ENCODE data around the gene PTPN6. TPM values are rescaled to one million over a fixed set of nuclear protein-coding genes. Genes with fewer than 3 reads are reported as not detected.

Gene PTPN6
- total and polyA plus RNA-seq, 2 of the 13 experiments (the other 11 are each of a cell fraction or from before 2014, with no cell fraction given), result 10.5 to 10.6 TPM

DNA sequence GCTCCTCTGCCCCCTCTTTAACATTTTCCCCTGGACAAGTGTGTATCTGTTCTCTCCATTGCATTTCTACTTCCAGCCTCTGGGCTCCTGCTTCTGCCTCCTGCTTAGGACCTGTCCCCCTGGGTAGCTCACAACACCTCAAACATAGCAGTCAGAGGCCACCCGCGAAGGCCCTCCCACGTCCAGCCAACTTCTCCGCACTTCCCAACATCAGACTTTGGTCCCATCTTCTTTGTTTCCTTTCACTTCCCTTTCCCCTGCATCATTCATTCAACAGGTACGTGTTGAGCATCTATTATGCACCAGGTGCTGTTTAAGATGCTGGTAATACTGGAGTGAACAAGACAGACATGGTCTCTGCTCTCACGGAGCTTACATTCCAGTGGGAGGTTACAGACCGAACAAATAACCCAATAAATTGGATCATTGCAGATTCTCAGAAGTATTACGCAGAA, 4.2 kb upstream of the PTPN6 start:
- no TSS peak for BruUV-seq (replicated peaks)
- peak; percentile 0; the same call in 1 of the 3 replicates for ATAC-seq
- no peaks in the 10 kb centered on the region for H3K36me3 ChIP-seq (replicated peaks in 1 of 2; ENCODE audit: control insufficient read depth in 1 of 2, insufficient read depth in 2 of 2, low read length in 2 of 2)
- POLR2A ChIA-PET, result interaction anchor here (0.5 to 5.2 kb wide), 24 partner anchors 9 to 960 kb away, joined by 3 to 180 read pairs (median 9); partner anchors contain the start of genes C1RL, CLSTN3, ENO2 and LPCAT3
- in situ Hi-C loops (cut with HindIII; ENCODE audit: extremely low pct_ligation_motif_present, low pct_unique_long_range_greater_than_20kb) (loop anchor here (10.0 kb wide), 1 partner anchor 168 kb away; no protein-coding TSS in a partner anchor), intact Hi-C loops (cut with micrococcal nuclease; ENCODE audit: unreplicated experiment) (loop anchor here (1.0 kb wide), 1 partner anchor 15 kb away; no protein-coding TSS in a partner anchor)
- CTCF ChIA-PET (ENCODE audit: low intra/inter-chr PET ratio, low total read pairs), result interaction anchor here (1.1 to 2.1 kb wide), 3 partner anchors 15 to 78 kb away, joined by 3 to 6 read pairs (median 5); no protein-coding TSS in a partner anchor
- no peaks in the 10 kb centered on the region for H4K20me1 ChIP-seq (ENCODE audit: insufficient read depth, low read length)
- peaks cover 38% of the 10 kb centered on the region for H3K4me1 ChIP-seq (ENCODE audit: insufficient read depth, low read length)
- no peaks in the 10 kb centered on the region for H3K79me2 ChIP-seq (ENCODE audit: insufficient read depth, low read length)
- H3K4me3 ChIP-seq (replicated peaks in 1 of 3; ENCODE audit: insufficient read depth in 1 of 3, low read depth in 2 of 3, low read length in 3 of 3), result peak overlapping the region; percentile 52 to 89 (median 71)
- H2AFZ ChIP-seq (ENCODE audit: low read length), result no peak overlapping the region
- peak overlapping the region; percentile 92 for H3K4me2 ChIP-seq (ENCODE audit: low read depth, low read length)
- 30% methylated on average over 8 of the region's 8 CpGs for WGBS (ENCODE audit: low lambda C conversion rate)
- H3K9me3 ChIP-seq (ENCODE audit: low read length), result no peaks in the 10 kb centered on the region
- H3K27ac ChIP-seq (ENCODE audit: extremely low read length, insufficient read depth, low read length), result peak overlapping the region; percentile 56
- H3K9ac ChIP-seq (ENCODE audit: insufficient read depth, low read depth, low read length), result peak overlapping the region; percentile 53
- H3K27me3 ChIP-seq (ENCODE audit: control insufficient read depth in 1 of 2, insufficient read depth in 2 of 2, low read length in 2 of 2), result no peaks in the 10 kb centered on the region
- no peak for DNase-seq (ENCODE audit: low spot score)
- no peak for FAIRE-seq
- TF ChIP-seq DMAP1 (CRISPR knock-in tag; IDR thresholded peaks at IDR 0.05) (peak; percentile 0; the same call in 1 of the 2 replicates), ZNF24 (IDR thresholded peaks at IDR 0.05) (peak; percentile 42; the same call in 1 of the 2 replicates), SOX5 (CRISPR knock-in tag; IDR thresholded peaks at IDR 0.05; ENCODE audit: borderline replicate concordance) (0 out of 2 replicates have a peak, but pooled peaks have one; percentile 6), ZMYM3 (CRISPR knock-in tag; IDR thresholded peaks at IDR 0.05) (peak; percentile 33; the same call in 1 of the 2 replicates), PHF8 (CRISPR knock-in tag; IDR thresholded peaks at IDR 0.05) (no peak), ZNF501 (CRISPR knock-in tag; IDR thresholded peaks at IDR 0.05) (0 out of 2 replicates have a peak, but pooled peaks have one; percentile 45), ZNF354B (CRISPR knock-in tag; IDR thresholded peaks at IDR 0.05) (0 out of 2 replicates have a peak, but pooled peaks have one; percentile 42), ZNF572 (CRISPR knock-in tag; IDR thresholded peaks at IDR 0.05) (0 out of 2 replicates have a peak, but pooled peaks have one; percentile 59)
- TF ChIP-seq, protein P1, sequence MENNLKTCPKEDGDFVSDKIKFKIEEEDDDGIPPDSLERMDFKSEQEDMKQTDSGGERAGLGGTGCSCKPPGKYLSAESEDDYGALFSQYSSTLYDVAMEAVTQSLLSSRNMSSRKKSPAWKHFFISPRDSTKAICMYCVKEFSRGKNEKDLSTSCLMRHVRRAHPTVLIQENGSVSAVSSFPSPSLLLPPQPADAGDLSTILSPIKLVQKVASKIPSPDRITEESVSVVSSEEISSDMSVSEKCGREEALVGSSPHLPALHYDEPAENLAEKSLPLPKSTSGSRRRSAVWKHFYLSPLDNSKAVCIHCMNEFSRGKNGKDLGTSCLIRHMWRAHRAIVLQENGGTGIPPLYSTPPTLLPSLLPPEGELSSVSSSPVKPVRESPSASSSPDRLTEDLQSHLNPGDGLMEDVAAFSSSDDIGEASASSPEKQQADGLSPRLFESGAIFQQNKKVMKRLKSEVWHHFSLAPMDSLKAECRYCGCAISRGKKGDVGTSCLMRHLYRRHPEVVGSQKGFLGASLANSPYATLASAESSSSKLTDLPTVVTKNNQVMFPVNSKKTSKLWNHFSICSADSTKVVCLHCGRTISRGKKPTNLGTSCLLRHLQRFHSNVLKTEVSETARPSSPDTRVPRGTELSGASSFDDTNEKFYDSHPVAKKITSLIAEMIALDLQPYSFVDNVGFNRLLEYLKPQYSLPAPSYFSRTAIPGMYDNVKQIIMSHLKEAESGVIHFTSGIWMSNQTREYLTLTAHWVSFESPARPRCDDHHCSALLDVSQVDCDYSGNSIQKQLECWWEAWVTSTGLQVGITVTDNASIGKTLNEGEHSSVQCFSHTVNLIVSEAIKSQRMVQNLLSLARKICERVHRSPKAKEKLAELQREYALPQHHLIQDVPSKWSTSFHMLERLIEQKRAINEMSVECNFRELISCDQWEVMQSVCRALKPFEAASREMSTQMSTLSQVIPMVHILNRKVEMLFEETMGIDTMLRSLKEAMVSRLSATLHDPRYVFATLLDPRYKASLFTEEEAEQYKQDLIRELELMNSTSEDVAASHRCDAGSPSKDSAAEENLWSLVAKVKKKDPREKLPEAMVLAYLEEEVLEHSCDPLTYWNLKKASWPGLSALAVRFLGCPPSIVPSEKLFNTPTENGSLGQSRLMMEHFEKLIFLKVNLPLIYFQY (CRISPR knock-in tag; IDR thresholded peaks at IDR 0.05; ENCODE audit: borderline replicate concordance), result no peak
- TF ChIP-seq, protein P2, sequence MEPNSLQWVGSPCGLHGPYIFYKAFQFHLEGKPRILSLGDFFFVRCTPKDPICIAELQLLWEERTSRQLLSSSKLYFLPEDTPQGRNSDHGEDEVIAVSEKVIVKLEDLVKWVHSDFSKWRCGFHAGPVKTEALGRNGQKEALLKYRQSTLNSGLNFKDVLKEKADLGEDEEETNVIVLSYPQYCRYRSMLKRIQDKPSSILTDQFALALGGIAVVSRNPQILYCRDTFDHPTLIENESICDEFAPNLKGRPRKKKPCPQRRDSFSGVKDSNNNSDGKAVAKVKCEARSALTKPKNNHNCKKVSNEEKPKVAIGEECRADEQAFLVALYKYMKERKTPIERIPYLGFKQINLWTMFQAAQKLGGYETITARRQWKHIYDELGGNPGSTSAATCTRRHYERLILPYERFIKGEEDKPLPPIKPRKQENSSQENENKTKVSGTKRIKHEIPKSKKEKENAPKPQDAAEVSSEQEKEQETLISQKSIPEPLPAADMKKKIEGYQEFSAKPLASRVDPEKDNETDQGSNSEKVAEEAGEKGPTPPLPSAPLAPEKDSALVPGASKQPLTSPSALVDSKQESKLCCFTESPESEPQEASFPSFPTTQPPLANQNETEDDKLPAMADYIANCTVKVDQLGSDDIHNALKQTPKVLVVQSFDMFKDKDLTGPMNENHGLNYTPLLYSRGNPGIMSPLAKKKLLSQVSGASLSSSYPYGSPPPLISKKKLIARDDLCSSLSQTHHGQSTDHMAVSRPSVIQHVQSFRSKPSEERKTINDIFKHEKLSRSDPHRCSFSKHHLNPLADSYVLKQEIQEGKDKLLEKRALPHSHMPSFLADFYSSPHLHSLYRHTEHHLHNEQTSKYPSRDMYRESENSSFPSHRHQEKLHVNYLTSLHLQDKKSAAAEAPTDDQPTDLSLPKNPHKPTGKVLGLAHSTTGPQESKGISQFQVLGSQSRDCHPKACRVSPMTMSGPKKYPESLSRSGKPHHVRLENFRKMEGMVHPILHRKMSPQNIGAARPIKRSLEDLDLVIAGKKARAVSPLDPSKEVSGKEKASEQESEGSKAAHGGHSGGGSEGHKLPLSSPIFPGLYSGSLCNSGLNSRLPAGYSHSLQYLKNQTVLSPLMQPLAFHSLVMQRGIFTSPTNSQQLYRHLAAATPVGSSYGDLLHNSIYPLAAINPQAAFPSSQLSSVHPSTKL (CRISPR knock-in tag; IDR thresholded peaks at IDR 0.05), result no peak
- TF ChIP-seq, protein P3, sequence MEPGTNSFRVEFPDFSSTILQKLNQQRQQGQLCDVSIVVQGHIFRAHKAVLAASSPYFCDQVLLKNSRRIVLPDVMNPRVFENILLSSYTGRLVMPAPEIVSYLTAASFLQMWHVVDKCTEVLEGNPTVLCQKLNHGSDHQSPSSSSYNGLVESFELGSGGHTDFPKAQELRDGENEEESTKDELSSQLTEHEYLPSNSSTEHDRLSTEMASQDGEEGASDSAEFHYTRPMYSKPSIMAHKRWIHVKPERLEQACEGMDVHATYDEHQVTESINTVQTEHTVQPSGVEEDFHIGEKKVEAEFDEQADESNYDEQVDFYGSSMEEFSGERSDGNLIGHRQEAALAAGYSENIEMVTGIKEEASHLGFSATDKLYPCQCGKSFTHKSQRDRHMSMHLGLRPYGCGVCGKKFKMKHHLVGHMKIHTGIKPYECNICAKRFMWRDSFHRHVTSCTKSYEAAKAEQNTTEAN (CRISPR knock-in tag; conservative IDR thresholded peaks at IDR 0.05), result no peak
